ENCODE results near the gene ATRAID.

Gene ATRAID

GRCh38 chr2:27264253-27264752 lies 52.5 kb downstream of the ATRAID start:
- H3K4me3 ChIP-seq (ENCODE audit: low read length), result peak overlapping the region; percentile 51
- DNase-seq (ENCODE audit: low read depth, low spot score), result no peak

GRCh38 chr2:27264753-27265535 lies 53.1 kb downstream of the ATRAID start:
- DNase-seq (ENCODE audit: low read depth, low spot score), result peak; percentile 58
- peak overlapping the region; percentile 51 for H3K4me3 ChIP-seq (ENCODE audit: low read length)

GRCh38 chr2:27265536-27265870 lies 53.7 kb downstream of the ATRAID start:
- no peak for DNase-seq (ENCODE audit: low read depth, low spot score)
- no peak overlapping the region for H3K4me3 ChIP-seq (ENCODE audit: low read length)

Measured in Jurkat, Clone E6-1 (cell line).